Mesothelial cell of epicardium (in vitro differentiated cells): ENCODE data around the gene THEMIS. TPM values are rescaled to one million over a fixed set of nuclear protein-coding genes. Genes with fewer than 3 reads are reported as not detected.

Experiments used
- DNase-seq, 2 experiments: peaks; one replicate each; pipeline ENCODE4 v3.0.0; 2021; ENCODE audit warnings: low spot score in 2 of 2; ENCODE audit not compliant: unreplicated experiment in 2 of 2
- H3K27ac Mint-ChIP-seq: 2 replicates; pipeline ENCODE4 v1.8.0; 2021; ENCODE audit warnings: mixed read lengths
- H3K27me3 Mint-ChIP-seq: 2 replicates; pipeline ENCODE4 v1.8.0; 2021; ENCODE audit warnings: low read depth, mixed read lengths
- H3K36me3 Mint-ChIP-seq: 2 replicates; pipeline ENCODE4 v1.8.0; 2021; ENCODE audit warnings: mixed read lengths
- H3K4me1 Mint-ChIP-seq: 2 replicates; pipeline ENCODE4 v1.8.0; 2021; ENCODE audit warnings: mixed read lengths
- H3K4me3 Mint-ChIP-seq: 2 replicates; pipeline ENCODE4 v1.8.0; 2021; ENCODE audit warnings: mild to moderate bottlenecking, moderate library complexity, mixed read lengths
- H3K9me3 Mint-ChIP-seq: 2 replicates; pipeline ENCODE4 v1.8.0; 2021; ENCODE audit warnings: mixed read lengths
- CTCF ChIP-seq: fragments of 200-600 bp; sonication (generic); IDR thresholded peaks from one replicate; pipeline ENCODE4 v1.5.0; 2021; ENCODE audit warnings: antibody characterized with exemption; ENCODE audit not compliant: unreplicated experiment
- total RNA-seq: library from RNA; stranded (reverse); gene quantifications from 3 replicates; pipeline ENCODE4 v1.2.1, GENCODE V29; 2021

Gene THEMIS
- total RNA-seq, 1 donor from 2014 or later, result not detected

DNA sequence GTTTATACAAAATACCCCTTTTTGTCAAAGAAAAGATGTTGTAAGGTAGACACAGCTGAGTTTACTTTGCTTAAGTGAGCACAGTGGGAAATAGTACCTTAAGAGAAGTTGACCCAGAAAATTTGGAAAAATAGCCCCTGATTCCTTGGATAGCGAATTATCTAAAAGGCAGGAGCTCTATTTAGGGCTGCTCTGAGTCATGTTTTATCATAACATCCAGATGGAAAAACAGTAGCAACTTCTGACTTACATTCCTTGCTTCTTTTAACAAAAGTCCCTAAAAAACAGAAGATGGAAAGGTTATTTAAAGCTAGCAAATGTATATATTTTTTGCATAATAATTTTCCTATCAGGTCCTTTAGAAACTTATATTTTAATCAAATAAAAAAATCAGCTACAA lies 59.0 kb downstream of the THEMIS start:
- TF ChIP-seq CTCF, result no peak
- no peaks in the 10 kb centered on the region for H3K27me3 Mint-ChIP-seq

DNA sequence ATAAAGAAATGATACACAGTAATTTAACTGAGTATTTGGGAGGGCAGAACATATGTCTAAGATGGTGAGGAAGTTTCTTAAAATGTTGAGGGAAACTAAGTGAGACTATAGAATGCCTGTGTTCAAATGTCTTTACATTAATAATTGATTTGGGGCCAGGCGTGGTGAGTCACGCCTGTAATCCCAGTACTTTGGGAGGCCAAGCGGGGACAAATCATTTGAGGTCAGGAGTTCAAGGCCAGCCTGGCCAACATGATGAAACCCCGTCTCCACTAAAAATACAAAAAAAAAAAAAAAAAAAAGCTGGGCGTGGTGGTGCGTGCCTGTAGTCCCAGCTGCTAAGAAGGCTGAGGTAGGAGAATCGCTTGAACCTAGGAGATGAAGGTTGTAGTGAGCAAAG lies 66.7 kb downstream of the THEMIS start:
- no peaks in the 10 kb centered on the region for H3K27me3 Mint-ChIP-seq
- TF ChIP-seq CTCF, result no peak

More for the DNA sequence above, 59.0 kb downstream of the THEMIS start:
- no peak for DNase-seq
- Mint-ChIP-seq H3K4me3 (no peak overlapping the region), H3K36me3 (no peaks in the 10 kb centered on the region), H3K4me1 (no peaks in the 10 kb centered on the region), H3K9me3 (peaks cover 18% of the 10 kb centered on the region), H3K27ac (no peak overlapping the region)

DNA sequence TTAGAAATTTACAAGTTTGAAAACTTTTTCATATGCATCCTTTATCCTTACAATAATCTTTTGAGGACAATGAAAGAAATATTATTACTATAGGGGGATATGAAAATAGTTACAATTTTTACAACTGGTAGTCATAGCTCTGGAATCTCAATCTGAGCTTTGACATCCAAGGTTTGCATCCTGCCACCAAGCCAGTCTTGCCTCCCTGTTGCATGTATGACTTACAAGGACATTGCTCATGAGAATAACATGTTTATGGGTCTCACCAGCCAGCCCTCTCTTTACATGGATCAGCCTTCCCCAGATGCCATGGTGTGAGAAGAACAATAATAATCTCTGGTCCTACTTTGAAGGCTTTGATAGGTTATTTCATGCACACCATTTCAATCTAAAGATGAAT lies 67.5 kb downstream of the THEMIS start:
- Mint-ChIP-seq H3K4me1 (no peaks in the 10 kb centered on the region), H3K9me3 (no peaks in the 10 kb centered on the region), H3K27me3 (no peaks in the 10 kb centered on the region), H3K4me3 (no peak overlapping the region), H3K27ac (no peak overlapping the region), H3K36me3 (no peaks in the 10 kb centered on the region)
- TF ChIP-seq CTCF, result no peak
- DNase-seq, result no peak

More for the DNA sequence above, 66.7 kb downstream of the THEMIS start:
- no peak overlapping the region for H3K4me3 Mint-ChIP-seq
- no peaks in the 10 kb centered on the region for H3K4me1 Mint-ChIP-seq
- no peaks in the 10 kb centered on the region for H3K9me3 Mint-ChIP-seq
- no peaks in the 10 kb centered on the region for H3K36me3 Mint-ChIP-seq
- DNase-seq, result no peak
- H3K27ac Mint-ChIP-seq, result no peak overlapping the region

DNA sequence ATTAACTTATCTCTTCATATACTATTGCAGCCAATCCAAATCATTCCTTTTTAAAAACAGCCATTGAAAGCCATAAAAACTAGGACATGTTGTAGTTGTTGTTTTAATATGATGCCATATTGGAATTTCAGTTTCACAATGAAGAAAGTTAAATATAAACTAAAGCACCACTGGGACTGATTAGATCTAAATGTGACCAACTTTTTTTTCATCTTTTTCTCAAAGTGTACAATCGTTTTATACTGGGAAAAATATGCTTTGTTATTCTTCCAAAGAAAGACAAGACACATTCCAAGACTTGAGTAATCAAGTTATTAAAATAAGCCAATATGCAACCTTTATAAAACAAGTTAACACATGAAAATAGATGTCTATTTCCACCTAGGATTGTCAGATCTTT lies 68.5 kb downstream of the THEMIS start:
- no peaks in the 10 kb centered on the region for H3K9me3 Mint-ChIP-seq
- H3K36me3 Mint-ChIP-seq, result no peaks in the 10 kb centered on the region
- no peak overlapping the region for H3K4me3 Mint-ChIP-seq
- no peak for DNase-seq
- TF ChIP-seq CTCF, result no peak
- no peak overlapping the region for H3K27ac Mint-ChIP-seq
- no peaks in the 10 kb centered on the region for H3K4me1 Mint-ChIP-seq
- no peaks in the 10 kb centered on the region for H3K27me3 Mint-ChIP-seq

DNA sequence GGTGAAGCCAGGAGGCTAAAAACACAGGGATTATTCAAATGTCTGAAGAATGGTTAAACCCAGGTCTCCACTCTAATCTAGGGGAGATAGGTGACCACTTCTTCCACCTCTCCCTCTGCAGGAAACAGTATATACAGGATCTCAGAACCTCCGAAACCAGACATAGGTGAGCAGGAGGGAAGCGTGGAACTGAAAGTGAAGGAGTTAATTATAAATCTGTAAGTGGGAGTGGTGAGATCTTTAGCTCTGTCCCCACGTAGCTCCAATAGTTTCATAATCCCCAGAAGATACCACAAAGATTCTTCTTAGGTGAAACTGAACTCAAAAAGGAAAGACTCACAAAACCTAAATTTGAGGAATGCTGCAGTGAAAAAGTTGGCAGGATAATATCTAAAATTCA lies 76.8 kb downstream of the THEMIS start:
- H3K27me3 Mint-ChIP-seq, result peaks cover 2% of the 10 kb centered on the region
- H3K9me3 Mint-ChIP-seq, result peaks cover 3% of the 10 kb centered on the region
- no peak for TF ChIP-seq CTCF
- H3K27ac Mint-ChIP-seq, result no peak overlapping the region
- no peaks in the 10 kb centered on the region for H3K36me3 Mint-ChIP-seq
- no peaks in the 10 kb centered on the region for H3K4me1 Mint-ChIP-seq
- H3K4me3 Mint-ChIP-seq, result no peak overlapping the region
- DNase-seq, result no peak

DNA sequence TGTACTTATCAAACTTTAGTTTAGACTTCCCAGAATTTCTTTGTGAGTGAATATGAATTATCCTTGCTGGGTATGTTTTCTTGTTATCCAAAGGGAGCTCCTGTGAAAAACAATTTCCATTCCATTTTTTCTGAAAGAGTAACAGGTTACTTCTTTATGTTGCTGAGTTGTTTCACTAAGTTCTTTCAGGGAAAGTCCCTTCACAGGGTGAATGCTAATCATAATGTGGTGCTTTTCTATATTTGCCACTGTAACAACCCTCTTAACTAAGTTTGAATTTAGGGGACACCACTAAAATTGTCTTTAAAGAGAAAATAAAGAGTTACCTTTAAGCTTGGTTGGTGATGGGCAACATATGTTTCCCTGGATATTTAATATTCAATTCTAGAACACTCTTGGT lies 79.4 kb downstream of the THEMIS start:
- Mint-ChIP-seq H3K9me3 (peaks cover 3% of the 10 kb centered on the region), H3K4me3 (no peak overlapping the region), H3K4me1 (no peaks in the 10 kb centered on the region), H3K27me3 (peaks cover 7% of the 10 kb centered on the region), H3K27ac (no peak overlapping the region), H3K36me3 (no peaks in the 10 kb centered on the region)
- TF ChIP-seq CTCF, result no peak
- no peak for DNase-seq
